HG02678 (cell line): ENCODE measurements around the gene LRIF1.
"Not testable (repeated sequence)": the region's sequence is repeated elsewhere in the genome, so short reads cannot be mapped to it uniquely, and the experiment has no call there.

Experiments used
- ATAC-seq: cut with Tn5 transposase; IDR thresholded peaks from one replicate; pipeline ENCODE4 v1.9.1; 2021; ENCODE audit warnings: mild to moderate bottlenecking, moderate library complexity; ENCODE audit not compliant: unreplicated experiment

The LRIF1 gene

GRCh38 chr1:110963691-110964454 is at the start of gene LRIF1:
TSS of gene LRIF1 (minus strand) at chr1:110963922. CDS start at chr1:110963688, 234 bp downstream.
- ATAC-seq, result peak; percentile 96

GRCh38 chr1:111008031-111008430 is 44.3 kb upstream of the LRIF1 start:
- ATAC-seq, result no peak

- ATAC-seq, result no peak
Measured at GRCh38 chr1:111006556-111006955, 42.8 kb upstream of the LRIF1 start.

DNA sequence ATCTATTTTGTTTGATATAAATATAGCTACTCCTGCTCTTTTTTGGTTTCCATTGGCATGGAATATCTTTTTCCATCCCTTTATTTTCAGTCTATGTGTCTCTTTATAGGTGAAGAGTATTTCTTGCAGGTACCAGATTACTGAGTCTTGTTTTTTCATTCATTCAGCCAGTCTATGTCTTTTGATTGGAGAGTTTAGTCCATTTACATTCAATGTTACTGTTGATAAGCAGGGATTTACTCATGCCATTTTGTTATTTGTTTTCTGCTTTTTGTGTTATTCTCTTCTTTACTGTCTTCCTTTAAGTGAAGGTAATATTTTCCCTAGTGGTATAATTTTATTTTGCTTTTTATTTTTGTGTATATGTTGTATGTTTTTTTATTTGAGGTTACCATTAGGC is 35.9 kb upstream of the LRIF1 start:
- not testable (repeated sequence) for ATAC-seq

- ATAC-seq, result not testable (repeated sequence)
Measured at GRCh38 chr1:110992329-110992728, 28.6 kb upstream of the LRIF1 start.

GRCh38 chr1:110991295-110991694 is 27.6 kb upstream of the LRIF1 start:
- not testable (repeated sequence) for ATAC-seq

- no peak for ATAC-seq
Measured at GRCh38 chr1:110990541-110990940, 26.8 kb upstream of the LRIF1 start.

DNA sequence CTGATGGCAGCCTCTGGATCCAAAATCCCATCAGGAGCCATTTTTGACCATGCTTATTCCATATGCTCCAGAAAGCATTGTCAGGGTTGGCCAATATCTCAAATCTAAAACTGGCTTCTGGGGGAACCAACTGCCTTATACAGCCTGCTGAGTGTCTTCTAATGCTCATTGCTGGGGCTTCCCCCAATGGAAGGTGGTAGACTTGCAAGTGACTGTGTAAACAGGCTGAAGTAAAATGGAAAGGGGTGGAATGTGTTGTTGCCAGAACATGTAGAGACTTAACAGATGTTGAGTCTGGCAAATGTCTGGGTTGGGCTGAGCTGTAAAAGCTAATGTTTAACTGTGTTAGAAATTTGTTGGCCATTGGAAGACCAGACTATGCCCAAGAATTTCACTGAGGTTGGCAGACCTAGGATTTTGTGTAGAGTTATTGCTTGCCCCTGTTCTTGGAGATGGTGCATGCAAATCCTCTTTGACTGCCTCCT is 22.7 kb upstream of the LRIF1 start:
- no peak for ATAC-seq

DNA sequence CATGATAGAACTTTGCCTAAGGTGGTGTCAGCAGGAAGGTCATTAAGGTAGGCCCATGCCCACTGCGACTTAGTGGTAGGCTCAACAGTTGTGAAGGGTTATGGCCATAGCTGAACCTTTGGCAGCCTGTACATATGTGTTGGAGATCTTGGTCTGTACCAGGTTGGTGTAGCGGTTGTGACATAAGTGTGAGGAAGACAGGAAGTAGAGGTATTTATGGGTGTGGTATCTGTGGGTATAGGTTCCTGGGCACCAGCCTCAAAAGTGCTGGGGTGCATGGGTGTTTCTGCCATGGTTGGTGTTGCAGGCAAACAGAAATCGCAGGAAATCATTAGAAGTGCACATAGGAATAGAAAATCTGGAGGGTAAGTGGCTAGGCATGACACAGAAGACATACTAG is 18.6 kb upstream of the LRIF1 start:
- ATAC-seq, result no peak

- no peak for ATAC-seq
Measured at GRCh38 chr1:110979154-110979553, 15.4 kb upstream of the LRIF1 start.

DNA sequence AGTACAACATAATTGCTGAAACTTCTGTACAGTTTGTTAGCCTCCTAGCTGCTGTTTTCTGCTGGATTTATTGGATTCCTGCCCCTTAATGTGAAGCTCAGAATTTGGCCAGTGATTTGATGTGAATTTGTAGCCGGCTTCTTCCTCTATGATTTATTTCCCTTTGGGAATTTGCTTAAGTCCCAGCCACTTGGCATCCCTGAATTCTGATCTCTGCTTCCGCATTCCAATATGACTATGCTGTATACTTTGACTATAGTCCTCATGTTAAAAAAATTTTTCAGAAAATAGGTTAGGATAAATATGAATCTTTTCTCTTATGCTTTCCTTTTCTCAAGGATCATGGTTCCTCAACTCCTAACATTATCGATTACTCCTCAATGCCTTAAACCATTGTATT is 12.4 kb upstream of the LRIF1 start:
- ATAC-seq, result no peak

GRCh38 chr1:110975265-110975664 is 11.5 kb upstream of the LRIF1 start:
- ATAC-seq, result no peak

DNA sequence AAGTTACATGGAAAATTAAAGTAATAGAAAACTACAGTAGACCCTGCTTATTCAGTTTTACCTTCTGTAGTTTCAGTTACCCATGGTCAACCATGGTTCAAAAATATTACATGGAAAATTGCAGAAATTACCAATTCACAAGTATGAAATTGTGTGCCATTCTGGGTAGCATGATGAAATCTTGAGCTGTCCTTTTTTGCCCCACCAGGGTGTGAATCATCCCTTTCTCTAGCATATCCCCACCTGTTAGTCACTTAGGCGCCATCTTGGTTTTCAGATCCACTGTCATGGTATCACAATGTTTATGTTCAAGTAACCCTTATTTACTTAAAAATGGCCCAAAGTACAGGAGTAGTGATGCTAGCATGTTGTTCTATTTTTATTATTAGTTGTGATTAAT is 3.5 kb upstream of the LRIF1 start:
- ATAC-seq, result no peak

GRCh38 chr1:110964455-110964903 is 757 bp upstream of the LRIF1 start:
- ATAC-seq, result no peak

DNA sequence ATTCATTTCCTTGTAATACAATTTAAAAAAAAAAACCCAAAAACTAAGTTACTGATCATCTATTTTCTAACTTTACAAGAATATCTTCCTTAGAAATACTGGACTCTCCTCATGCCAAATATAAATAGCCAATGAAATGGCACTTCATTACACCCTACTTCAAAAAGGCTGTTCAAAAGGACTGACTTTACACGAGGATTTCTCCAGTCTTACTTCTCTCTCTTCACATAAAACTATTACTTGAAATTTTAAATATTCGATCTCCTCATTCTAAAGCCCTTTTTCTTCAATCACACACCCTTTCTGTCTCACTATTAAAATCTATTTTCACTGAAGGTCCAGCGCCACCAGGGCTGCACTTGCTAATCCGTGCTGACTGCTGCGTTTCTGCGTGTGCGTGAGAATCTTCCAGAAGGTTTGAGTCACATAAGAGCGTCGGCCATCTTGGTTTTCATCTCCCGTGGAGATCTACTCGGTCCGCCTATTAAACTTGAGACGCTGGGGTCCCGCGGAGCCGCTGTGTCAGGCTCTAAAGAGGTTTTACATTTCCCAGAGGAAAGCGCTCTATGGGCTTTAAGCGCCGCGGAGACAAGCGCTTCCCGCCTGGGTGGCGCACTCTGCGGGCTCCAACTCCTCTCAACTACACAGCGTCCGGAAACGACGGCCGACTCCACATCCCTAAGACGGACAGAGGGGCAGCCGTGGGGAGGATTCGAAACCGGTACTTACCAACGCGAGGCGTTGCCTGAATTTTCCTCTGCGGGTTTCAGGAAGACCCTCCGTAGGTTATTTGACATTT is 631 bp downstream of the LRIF1 start:
- peak; percentile 32 for ATAC-seq

DNA sequence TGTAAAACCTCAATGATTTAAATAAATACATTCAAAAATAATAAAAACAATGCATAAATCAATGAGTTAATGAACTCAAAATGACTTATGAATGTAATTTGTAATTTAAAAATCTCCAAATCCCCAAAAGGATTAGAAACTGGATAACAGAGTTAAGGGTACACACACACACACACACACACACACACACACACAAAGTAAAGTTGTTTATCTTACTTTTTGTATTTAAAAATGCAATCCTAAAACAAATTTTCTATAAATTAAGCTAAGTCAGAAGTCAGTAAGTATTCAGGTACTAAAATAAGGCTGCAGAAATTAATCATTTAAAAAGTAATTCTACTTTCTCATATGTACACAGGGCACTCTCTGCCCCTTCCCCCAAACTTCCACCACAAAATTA is 1.8 kb downstream of the LRIF1 start:
- ATAC-seq, result no peak

GRCh38 chr1:110960777-110961420 is 2.8 kb downstream of the LRIF1 start:
- ATAC-seq, result no peak

GRCh38 chr1:110957798-110958197 is 5.9 kb downstream of the LRIF1 start:
- ATAC-seq, result no peak

DNA sequence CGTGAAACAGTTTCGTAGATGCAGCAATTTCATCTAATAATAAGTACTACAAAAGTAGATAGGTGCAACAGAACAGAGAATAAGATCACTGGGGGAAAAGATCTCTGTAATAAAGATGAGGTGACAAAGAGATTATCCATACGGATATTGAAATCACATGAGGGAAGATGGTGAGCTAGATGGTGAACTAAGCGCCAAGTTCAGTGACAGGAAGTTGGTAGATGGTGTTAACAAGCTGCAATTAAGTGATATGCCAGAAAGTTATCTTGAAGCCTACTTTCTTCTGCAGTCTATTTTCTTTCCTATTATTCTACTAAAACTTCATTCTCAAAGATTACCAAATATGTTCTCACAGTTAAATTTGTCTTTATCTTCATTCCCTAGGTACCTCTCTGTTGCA is 7.1 kb downstream of the LRIF1 start:
- ATAC-seq, result no peak

GRCh38 chr1:110953031-110953430 is 10.7 kb downstream of the LRIF1 start:
- ATAC-seq, result no peak

GRCh38 chr1:110952031-110952430 is 11.7 kb downstream of the LRIF1 start:
- ATAC-seq, result no peak
